ENCODE data around the gene MYO9B.

- TF ChIP-seq, protein P1, sequence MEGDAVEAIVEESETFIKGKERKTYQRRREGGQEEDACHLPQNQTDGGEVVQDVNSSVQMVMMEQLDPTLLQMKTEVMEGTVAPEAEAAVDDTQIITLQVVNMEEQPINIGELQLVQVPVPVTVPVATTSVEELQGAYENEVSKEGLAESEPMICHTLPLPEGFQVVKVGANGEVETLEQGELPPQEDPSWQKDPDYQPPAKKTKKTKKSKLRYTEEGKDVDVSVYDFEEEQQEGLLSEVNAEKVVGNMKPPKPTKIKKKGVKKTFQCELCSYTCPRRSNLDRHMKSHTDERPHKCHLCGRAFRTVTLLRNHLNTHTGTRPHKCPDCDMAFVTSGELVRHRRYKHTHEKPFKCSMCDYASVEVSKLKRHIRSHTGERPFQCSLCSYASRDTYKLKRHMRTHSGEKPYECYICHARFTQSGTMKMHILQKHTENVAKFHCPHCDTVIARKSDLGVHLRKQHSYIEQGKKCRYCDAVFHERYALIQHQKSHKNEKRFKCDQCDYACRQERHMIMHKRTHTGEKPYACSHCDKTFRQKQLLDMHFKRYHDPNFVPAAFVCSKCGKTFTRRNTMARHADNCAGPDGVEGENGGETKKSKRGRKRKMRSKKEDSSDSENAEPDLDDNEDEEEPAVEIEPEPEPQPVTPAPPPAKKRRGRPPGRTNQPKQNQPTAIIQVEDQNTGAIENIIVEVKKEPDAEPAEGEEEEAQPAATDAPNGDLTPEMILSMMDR (conservative IDR thresholded peaks at IDR 0.05): no peak
- no peak for TF ChIP-seq EZH2 (IDR thresholded peaks at IDR 0.05; ENCODE audit: low read depth)
Observed at GRCh38 chr19:17234911-17235299, 159.3 kb downstream of the MYO9B start.

Data from PC-9 (cell line).